CD8-positive, alpha-beta memory T cell (primary cell): ENCODE results near the gene ISYNA1. TPM values are rescaled to one million over a fixed set of nuclear protein-coding genes. Genes with fewer than 3 reads are reported as not detected.

Source experiments
- CTCF ChIA-PET: fragments of 350-600 bp; sonication (Branson Sonifier 250); formaldehyde crosslinking; loops from one replicate; lab custom pipeline; 2021; ENCODE audit warnings: antibody characterized with exemption; lab: Charles Lee
- POLR2A ChIA-PET: fragments of 350-600 bp; sonication (Branson Sonifier 250); formaldehyde crosslinking; loops from one replicate; lab custom pipeline; 2021; ENCODE audit warnings: antibody characterized with exemption; lab: Charles Lee
- DNase-seq, 5 donors: peaks; one replicate each; pipeline versions ENCODE4 v3.0.0 to v3.0.0-alpha.2; 2020 to 2022; ENCODE audit warnings: mixed read lengths in 1 of 5
- H3K27ac ChIP-seq: one replicate; pipeline ENCODE4 v1.7.0; 2013; ENCODE audit warnings: low read depth, mild to moderate bottlenecking, low read length, moderate library complexity
- H3K27me3 ChIP-seq: 2 replicates; pipeline ENCODE4 v1.7.0; 2013; ENCODE audit warnings: low read length, mild to moderate bottlenecking; ENCODE audit not compliant: insufficient read depth, poor library complexity, severe bottlenecking
- H3K36me3 ChIP-seq: 2 replicates; pipeline ENCODE4 v1.7.0; 2013; ENCODE audit warnings: mild to moderate bottlenecking, low read length, moderate library complexity; ENCODE audit not compliant: insufficient read depth
- H3K4me1 ChIP-seq: 2 replicates; pipeline ENCODE4 v1.7.0; 2013; ENCODE audit warnings: mild to moderate bottlenecking, low read length, moderate library complexity; ENCODE audit not compliant: insufficient read depth
- H3K4me3 ChIP-seq: 2 replicates; pipeline ENCODE4 v1.7.0; 2013; ENCODE audit warnings: mild to moderate bottlenecking, low read length
- H3K9me3 ChIP-seq: 2 replicates; pipeline ENCODE4 v1.7.0; 2013; ENCODE audit warnings: mild to moderate bottlenecking, low read length
- H3K27ac Mint-ChIP-seq, 8 donors: one replicate each; pipeline ENCODE4 v1.8.0; 2020 to 2021; ENCODE audit warnings: mixed read lengths in 8 of 8, mild to moderate bottlenecking in 6 of 8, inconsistent platforms in 3 of 8, moderate library complexity in 3 of 8
- H3K27me3 Mint-ChIP-seq, 2 donors: one replicate each; pipeline ENCODE4 v1.8.0; 2020 to 2021; ENCODE audit warnings: mixed read lengths in 2 of 2, mild to moderate bottlenecking in 1 of 2, moderate library complexity in 1 of 2
- H3K36me3 Mint-ChIP-seq, 3 donors: one replicate each; pipeline ENCODE4 v1.8.0; 2020 to 2021; ENCODE audit warnings: mixed read lengths in 3 of 3, inconsistent platforms in 1 of 3, mild to moderate bottlenecking in 1 of 3
- H3K4me1 Mint-ChIP-seq, 3 donors: one replicate each; pipeline ENCODE4 v1.8.0; 2020 to 2021; ENCODE audit warnings: mixed read lengths in 3 of 3, inconsistent platforms in 1 of 3, mild to moderate bottlenecking in 1 of 3
- H3K4me3 Mint-ChIP-seq, 7 donors: one replicate each; pipeline ENCODE4 v1.8.0; 2020 to 2021; ENCODE audit warnings: mixed read lengths in 7 of 7, mild to moderate bottlenecking in 6 of 7, moderate library complexity in 4 of 7, inconsistent platforms in 2 of 7
- H3K9me3 Mint-ChIP-seq, 5 donors: one replicate each; pipeline ENCODE4 v1.8.0; 2020 to 2022; ENCODE audit warnings: mixed read lengths in 5 of 5, mild to moderate bottlenecking in 3 of 5, moderate library complexity in 2 of 5, inconsistent platforms in 1 of 5
- polyA plus RNA-seq: library from polyadenylated mRNA; unstranded; fragments of 300-500 nt; fragmentation: Illumina TruSeq; gene quantifications from one replicate; pipeline ENCODE4 v1.2.3, GENCODE V29; 2021
- total RNA-seq, 2 experiments: library from RNA; stranded (reverse); gene quantifications; one replicate each; pipeline ENCODE4 v1.2.3, GENCODE V29; 2021

The ISYNA1 gene
- total and polyA plus RNA-seq, 3 experiments from 2014 or later: 18.2 to 33.2 (median 20.3) TPM

GRCh38 chr19:18466354-18466753 lies 28.4 kb upstream of the ISYNA1 start:
- Histone ChIP-seq H3K36me3 (peaks cover 7% of the 10 kb centered on the region), H3K4me3 (no peak overlapping the region), H3K27me3 (no peaks in the 10 kb centered on the region), H3K9me3 (no peaks in the 10 kb centered on the region), H3K27ac (no peak overlapping the region), H3K4me1 (no peaks in the 10 kb centered on the region)
- peaks cover 20 to 47% (median 23%) of the 10 kb centered on the region in 3 donors for H3K4me1 Mint-ChIP-seq
- DNase-seq: no peak
- H3K36me3 Mint-ChIP-seq: peaks cover 0 to 46% (median 5%) of the 10 kb centered on the region in 3 donors
- no peaks in the 10 kb centered on the region for H3K9me3 Mint-ChIP-seq
- CTCF ChIA-PET: no interaction called here
- no peak overlapping the region for H3K27ac Mint-ChIP-seq
- no peak overlapping the region for H3K4me3 Mint-ChIP-seq
- peaks cover 0 to 3% of the 10 kb centered on the region in 2 donors for H3K27me3 Mint-ChIP-seq
- POLR2A ChIA-PET: no interaction called here

GRCh38 chr19:18465964-18466339 lies 28.0 kb upstream of the ISYNA1 start:
- ChIA-PET POLR2A (no interaction called here), CTCF (no interaction called here)
- Histone ChIP-seq H3K4me3 (no peak overlapping the region), H3K27me3 (no peaks in the 10 kb centered on the region), H3K9me3 (no peaks in the 10 kb centered on the region), H3K27ac (no peak overlapping the region), H3K4me1 (no peaks in the 10 kb centered on the region), H3K36me3 (peaks cover 11% of the 10 kb centered on the region)
- no peak overlapping the region for H3K27ac Mint-ChIP-seq
- peaks cover 0 to 3% of the 10 kb centered on the region in 2 donors for H3K27me3 Mint-ChIP-seq
- no peak for DNase-seq
- H3K36me3 Mint-ChIP-seq: peaks cover 0 to 46% (median 5%) of the 10 kb centered on the region in 3 donors
- H3K4me3 Mint-ChIP-seq: no peak overlapping the region
- H3K4me1 Mint-ChIP-seq: peaks cover 20 to 44% (median 23%) of the 10 kb centered on the region in 3 donors
- no peaks in the 10 kb centered on the region for H3K9me3 Mint-ChIP-seq

- Histone ChIP-seq H3K9me3 (no peaks in the 10 kb centered on the region), H3K36me3 (peaks cover 17% of the 10 kb centered on the region), H3K27ac (no peak overlapping the region), H3K27me3 (no peaks in the 10 kb centered on the region), H3K4me1 (no peaks in the 10 kb centered on the region), H3K4me3 (no peak overlapping the region)
- CTCF ChIA-PET: interaction anchor here (1.0 kb wide), 1 partner anchor 41 kb away, joined by 5 read pairs; no protein-coding TSS in a partner anchor
- H3K4me3 Mint-ChIP-seq: no peak overlapping the region
- POLR2A ChIA-PET: no interaction called here
- H3K9me3 Mint-ChIP-seq: no peaks in the 10 kb centered on the region
- peaks cover 0 to 47% (median 5%) of the 10 kb centered on the region in 3 donors for H3K36me3 Mint-ChIP-seq
- peaks cover 19 to 39% (median 20%) of the 10 kb centered on the region in 3 donors for H3K4me1 Mint-ChIP-seq
- H3K27ac Mint-ChIP-seq: peak overlapping the region in 3 of 8 donors; percentile 15 to 45 (median 43)
- no peak for DNase-seq
- peaks cover 0 to 3% of the 10 kb centered on the region in 2 donors for H3K27me3 Mint-ChIP-seq
Measured at GRCh38 chr19:18465214-18465963, 27.5 kb upstream of the ISYNA1 start.

GRCh38 chr19:18464646-18465045 lies 26.7 kb upstream of the ISYNA1 start:
- peaks cover 24% of the 10 kb centered on the region for H3K36me3 ChIP-seq
- H3K27ac Mint-ChIP-seq: peak overlapping the region in 1 of 8 donors; percentile 46

GRCh38 chr19:18461471-18461870 lies 23.5 kb upstream of the ISYNA1 start:
- H3K4me1 ChIP-seq: no peaks in the 10 kb centered on the region
- H3K4me3 ChIP-seq: no peak overlapping the region
- peaks cover 25% of the 10 kb centered on the region for H3K36me3 ChIP-seq
- H3K27me3 Mint-ChIP-seq: peaks cover 0 to 3% of the 10 kb centered on the region in 2 donors
- H3K27me3 ChIP-seq: no peaks in the 10 kb centered on the region
- no peak overlapping the region for H3K4me3 Mint-ChIP-seq
- H3K27ac Mint-ChIP-seq: peak overlapping the region in 3 of 8 donors; percentile 36 to 91 (median 68)
- no peaks in the 10 kb centered on the region for H3K9me3 ChIP-seq
- CTCF ChIA-PET: interaction anchor here (0.6 to 4.4 kb wide), 11 partner anchors 11 to 386 kb away, joined by 3 to 30 read pairs (median 4); partner anchors contain the start of genes ELL and SSBP4
- H3K36me3 Mint-ChIP-seq: peaks cover 0 to 71% (median 5%) of the 10 kb centered on the region in 3 donors
- no peak overlapping the region for H3K27ac ChIP-seq
- H3K9me3 Mint-ChIP-seq: no peaks in the 10 kb centered on the region
- H3K4me1 Mint-ChIP-seq: peaks cover 5 to 11% (median 10%) of the 10 kb centered on the region in 3 donors
- no peak for DNase-seq
- POLR2A ChIA-PET: interaction anchor here (1.3 kb wide), 1 partner anchor 59 kb away, joined by 5 read pairs; no protein-coding TSS in a partner anchor

More at GRCh38 chr19:18464646-18465045, 26.7 kb upstream of the ISYNA1 start:
- Histone ChIP-seq H3K4me3 (no peak overlapping the region), H3K9me3 (no peaks in the 10 kb centered on the region), H3K27me3 (no peaks in the 10 kb centered on the region), H3K4me1 (no peaks in the 10 kb centered on the region), H3K27ac (no peak overlapping the region)
- H3K36me3 Mint-ChIP-seq: peaks cover 0 to 49% (median 5%) of the 10 kb centered on the region in 3 donors
- POLR2A ChIA-PET: no interaction called here
- no peak overlapping the region for H3K4me3 Mint-ChIP-seq
- no peak for DNase-seq
- no peaks in the 10 kb centered on the region for H3K9me3 Mint-ChIP-seq
- CTCF ChIA-PET: interaction anchor here (1.0 kb wide), 1 partner anchor 42 kb away, joined by 5 read pairs; no protein-coding TSS in a partner anchor
- peaks cover 13 to 33% (median 15%) of the 10 kb centered on the region in 3 donors for H3K4me1 Mint-ChIP-seq
- peaks cover 0 to 3% of the 10 kb centered on the region in 2 donors for H3K27me3 Mint-ChIP-seq

- H3K36me3 ChIP-seq: peaks cover 25% of the 10 kb centered on the region
- H3K27me3 Mint-ChIP-seq: peaks cover 0 to 3% of the 10 kb centered on the region in 2 donors
- no peak overlapping the region for H3K4me3 Mint-ChIP-seq
- H3K36me3 Mint-ChIP-seq: peaks cover 0 to 77% (median 5%) of the 10 kb centered on the region in 3 donors
- H3K9me3 Mint-ChIP-seq: no peaks in the 10 kb centered on the region
- CTCF ChIA-PET: interaction anchor here (1.0 to 4.4 kb wide), 5 partner anchors 10 to 126 kb away, joined by 3 to 30 read pairs (median 5); partner anchors contain the start of genes ELL and SSBP4
- DNase-seq: no peak
- POLR2A ChIA-PET: interaction anchor here (1.3 kb wide), 1 partner anchor 59 kb away, joined by 5 read pairs; no protein-coding TSS in a partner anchor
- H3K4me1 Mint-ChIP-seq: peaks cover 5 to 11% (median 10%) of the 10 kb centered on the region in 3 donors
- H3K9me3 ChIP-seq: no peaks in the 10 kb centered on the region
- no peak overlapping the region for H3K27ac ChIP-seq
- H3K27ac Mint-ChIP-seq: no peak overlapping the region
- H3K4me3 ChIP-seq: no peak overlapping the region
- no peaks in the 10 kb centered on the region for H3K27me3 ChIP-seq
- H3K4me1 ChIP-seq: no peaks in the 10 kb centered on the region
Measured at GRCh38 chr19:18460900-18461299, 23.0 kb upstream of the ISYNA1 start.

GRCh38 chr19:18457483-18458331 lies 19.8 kb upstream of the ISYNA1 start:
- Mint-ChIP-seq H3K27me3 (peaks cover 0 to 3% of the 10 kb centered on the region in 2 donors), H3K27ac (peak overlapping the region in 1 of 8 donors; percentile 61), H3K4me1 (peaks cover 3 to 6% (median 5%) of the 10 kb centered on the region in 3 donors), H3K4me3 (no peak overlapping the region), H3K9me3 (no peaks in the 10 kb centered on the region), H3K36me3 (peaks cover 1 to 72% (median 5%) of the 10 kb centered on the region in 3 donors)
- ChIA-PET CTCF (interaction anchor here (1.0 to 1.3 kb wide), 3 partner anchors 63 to 389 kb away, joined by 3 to 4 read pairs (median 4); no protein-coding TSS in a partner anchor), POLR2A (no interaction called here)
- H3K4me1 ChIP-seq: no peaks in the 10 kb centered on the region
- H3K4me3 ChIP-seq: no peak overlapping the region
- H3K9me3 ChIP-seq: no peaks in the 10 kb centered on the region
- no peak for DNase-seq
- H3K36me3 ChIP-seq: peaks cover 21% of the 10 kb centered on the region
- H3K27ac ChIP-seq: no peak overlapping the region
- H3K27me3 ChIP-seq: no peaks in the 10 kb centered on the region
